Heart left ventricle (tissue), 16 donors: Measurements from ENCODE around the gene KISS1R. TPM values are rescaled to one million over a fixed set of nuclear protein-coding genes. Genes with fewer than 3 reads are reported as not detected.
A peak's percentile ranks its signal among the peaks of the same experiment; 100 is the strongest.

Experiments used
- ATAC-seq, 4 donors: fragments of 200-7000 bp; cut with Tn5 transposase; one replicate each; pipeline ENCODE4 v1.9.1; 2020 to 2022; ENCODE audit warnings: moderate library complexity in 4 of 4, mild to moderate bottlenecking in 3 of 4, moderate number of reproducible peaks in 1 of 4
- DNase-seq, 5 donors: peaks; one replicate each; pipeline ENCODE4 v3.0.0-alpha.2; 2020
- H3K27ac ChIP-seq, 12 donors: fragments of 200-600 bp; sonication (generic) in 4 of 12; one replicate each; pipeline versions ENCODE4 v1.5.0 to v1.8.0; 2016 to 2022; ENCODE audit warnings: mild to moderate bottlenecking in 2 of 12
- H3K27me3 ChIP-seq, 9 donors: fragments of 200-600 bp; sonication (generic) in 2 of 9; one replicate each; pipeline versions ENCODE4 v1.5.1 to v1.8.0; 2016 to 2022; ENCODE audit warnings: mild to moderate bottlenecking in 3 of 9
- H3K36me3 ChIP-seq, 9 donors: fragments of 200-600 bp; sonication (generic) in 2 of 9; one replicate each; pipeline versions ENCODE4 v1.5.0 to v1.8.0; 2018 to 2022; ENCODE audit warnings: mild to moderate bottlenecking in 2 of 9
- H3K4me1 ChIP-seq, 12 donors: fragments of 200-600 bp; sonication (generic) in 4 of 12; one replicate each; pipeline versions ENCODE4 v1.5.0 to v1.8.0; 2016 to 2022; ENCODE audit warnings: mild to moderate bottlenecking in 3 of 12
- H3K4me3 ChIP-seq, 12 donors: fragments of 200-600 bp; sonication (generic) in 4 of 12; one replicate each; pipeline versions ENCODE4 v1.5.0 to v1.8.0; 2017 to 2022; ENCODE audit warnings: mild to moderate bottlenecking in 9 of 12, moderate library complexity in 4 of 12
- H3K9me3 ChIP-seq, 12 donors: fragments of 200-600 bp; sonication (generic) in 4 of 12; one replicate each; pipeline versions ENCODE4 v1.5.0 to v1.8.0; 2016 to 2022; ENCODE audit warnings: mild to moderate bottlenecking in 1 of 12
- POLR2A ChIP-seq, 2 donors: fragments of 450-650 bp; IDR thresholded peaks; one replicate each; pipeline ENCODE4 v1.6.1; 2017; ENCODE audit warnings: antibody characterized with exemption in 2 of 2, mild to moderate bottlenecking in 2 of 2, moderate library complexity in 2 of 2
- WGBS, 4 donors: extraction: QIAGEN DNeasy Blood & Tissue Kit in 2 of 4; methylation state at CpG; one replicate each; pipeline versions ENCODE4 v1.1.5 to v1.1.7; 2013 to 2018; 5-methylcytosine and 5-hydroxymethylcytosine counted together
- intact Hi-C, 10 donors: fragments of 100-400 bp; cut with DNase I; formaldehyde crosslinking; loops; one replicate each; pipeline versions ENCODE4 v1.11.1 to v1.14.2; 2022
- polyA plus RNA-seq, 2 donors: library from polyadenylated mRNA; stranded (reverse); fragments of 200-250 nt; gene quantifications; one replicate each; pipeline ENCODE4 v1.2.3, GENCODE V29; 2013
- total RNA-seq, 9 donors: library from RNA; depleted of rRNA in 2 of 9; stranded (reverse); fragments of >200 nt in 2 of 9; fragmentation: NEBNext Ultra II Directional in 3 of 9; extraction: Animal tissue kit (Norgen Biotek cat#: 25700) in 3 of 9; gene quantifications; one replicate each; pipeline versions ENCODE4 v1.1.0 to v1.2.4, GENCODE V29; 2016 to 2023
- TF ChIP-seq, protein P1 (sequence below), 12 donors: fragments of 200-600 bp; sonication (generic) in 4 of 12; IDR thresholded peaks; one replicate each; pipeline versions ENCODE4 v1.5.0 to v1.8.0; 2018 to 2022; ENCODE audit warnings: antibody characterized with exemption in 12 of 12, mild to moderate bottlenecking in 5 of 12
- donor health status: ischemic (EF 13 %, LVEDD 7.1; RV severe dilation, severe dysfunction).
- donor health status: healthy with polysubstance abuse.
- donor health status: DM: no; HTN: yes; CAD: no.
- donor health status: DM: no; HTN: no; CAD: no.
- donor health status: ischemic (EF 25% LVEDD 6.9; RV normal size, moderate dysfunction).
- donor health status: ischemic (EF 25% LVEDD 5.7; RV mildly dilated, moderate dysfunction).
- donor health status: healthy.
- donor health status: DM: yes; HTN: yes; CAD: no.
- donor health status: ischemic (EF 35%, LVEDD 5.7; RV mildly dilated, moderate dysfunction).
- donor health status: nonischemic (EF 11% LVEDD 7.7; RV severe dilation, severe dysfunction).
- donor health status: DM: yes; HTN: yes; CAD: no.
- donor health status: PGD.
- donor health status: ischemic (EF 29% LVEDD 5.4; RV normal size, mild dysfunction).
- donor health status: nonischemic (EF 23%, LVEDD 6.1; RV moderate dilation, normal function).

The KISS1R gene
- total and polyA plus RNA-seq, 11 donors = not detected

DNA sequence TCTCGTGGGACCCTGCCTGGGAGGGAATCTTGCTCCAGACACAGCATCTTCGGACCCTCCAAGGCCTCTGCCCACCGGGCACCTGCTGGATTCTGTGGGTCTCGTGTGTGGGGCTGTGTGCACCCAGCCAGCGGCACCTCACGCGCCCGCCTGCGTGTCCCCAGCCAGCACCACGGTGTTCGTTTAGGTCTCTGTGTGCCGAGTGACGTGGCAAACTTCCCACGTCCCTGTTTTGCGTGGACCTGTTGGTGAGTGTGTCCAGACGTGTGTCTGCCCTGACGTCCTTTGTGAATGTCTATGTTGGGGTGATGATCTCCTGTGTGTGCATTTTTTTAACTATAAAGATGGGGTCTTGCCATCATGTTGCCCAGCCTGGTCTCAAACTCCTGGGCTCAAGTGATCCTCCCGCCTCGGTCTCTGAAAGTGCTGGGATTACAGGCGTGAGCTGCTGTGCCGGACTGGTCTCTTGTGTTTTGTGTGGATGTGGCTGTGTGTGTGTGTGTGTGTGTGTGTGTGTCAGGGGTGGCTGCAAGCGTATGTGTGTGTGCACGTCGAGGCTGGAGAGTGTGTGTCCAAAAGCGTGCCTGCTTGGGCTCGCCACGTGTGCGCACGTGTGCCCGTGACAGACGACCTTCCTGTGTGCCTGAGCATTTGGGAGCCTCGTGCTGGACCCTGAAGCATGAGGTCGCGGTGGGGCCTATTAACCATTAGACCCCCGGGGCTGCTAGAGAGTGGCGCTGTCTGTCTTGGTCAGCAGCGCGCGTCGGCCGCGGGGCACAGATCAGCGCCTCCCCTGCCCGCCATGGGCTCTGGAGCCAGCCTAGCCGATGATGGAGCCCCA lies 24.4 kb downstream of the KISS1R start:
- TF ChIP-seq POLR2A (IDR thresholded peaks at IDR 0.05) = no peak
- TF ChIP-seq, protein P1, sequence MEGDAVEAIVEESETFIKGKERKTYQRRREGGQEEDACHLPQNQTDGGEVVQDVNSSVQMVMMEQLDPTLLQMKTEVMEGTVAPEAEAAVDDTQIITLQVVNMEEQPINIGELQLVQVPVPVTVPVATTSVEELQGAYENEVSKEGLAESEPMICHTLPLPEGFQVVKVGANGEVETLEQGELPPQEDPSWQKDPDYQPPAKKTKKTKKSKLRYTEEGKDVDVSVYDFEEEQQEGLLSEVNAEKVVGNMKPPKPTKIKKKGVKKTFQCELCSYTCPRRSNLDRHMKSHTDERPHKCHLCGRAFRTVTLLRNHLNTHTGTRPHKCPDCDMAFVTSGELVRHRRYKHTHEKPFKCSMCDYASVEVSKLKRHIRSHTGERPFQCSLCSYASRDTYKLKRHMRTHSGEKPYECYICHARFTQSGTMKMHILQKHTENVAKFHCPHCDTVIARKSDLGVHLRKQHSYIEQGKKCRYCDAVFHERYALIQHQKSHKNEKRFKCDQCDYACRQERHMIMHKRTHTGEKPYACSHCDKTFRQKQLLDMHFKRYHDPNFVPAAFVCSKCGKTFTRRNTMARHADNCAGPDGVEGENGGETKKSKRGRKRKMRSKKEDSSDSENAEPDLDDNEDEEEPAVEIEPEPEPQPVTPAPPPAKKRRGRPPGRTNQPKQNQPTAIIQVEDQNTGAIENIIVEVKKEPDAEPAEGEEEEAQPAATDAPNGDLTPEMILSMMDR (IDR thresholded peaks at IDR 0.05) = no peak
- peaks cover 0 to 4% (median 0%) of the 10 kb centered on the region in 12 donors for H3K9me3 ChIP-seq
- peak overlapping the region in 8 of 12 donors; percentile 67 to 89 (median 84) for H3K27ac ChIP-seq
- ATAC-seq (no peak), DNase-seq (no peak)
- H3K36me3 ChIP-seq = peaks cover 0 to 10% (median 0%) of the 10 kb centered on the region in 9 donors
- 77 to 84% (median 79%) methylated on average over 31 to 45 of the region's 45 CpGs for WGBS, 4 donors
- intact Hi-C loops = no loop called here
- H3K4me1 ChIP-seq = peaks cover 0 to 22% (median 4%) of the 10 kb centered on the region in 12 donors
- no peaks in the 10 kb centered on the region for H3K27me3 ChIP-seq
- H3K4me3 ChIP-seq = peak overlapping the region in 11 of 12 donors; percentile 22 to 55 (median 42)

DNA sequence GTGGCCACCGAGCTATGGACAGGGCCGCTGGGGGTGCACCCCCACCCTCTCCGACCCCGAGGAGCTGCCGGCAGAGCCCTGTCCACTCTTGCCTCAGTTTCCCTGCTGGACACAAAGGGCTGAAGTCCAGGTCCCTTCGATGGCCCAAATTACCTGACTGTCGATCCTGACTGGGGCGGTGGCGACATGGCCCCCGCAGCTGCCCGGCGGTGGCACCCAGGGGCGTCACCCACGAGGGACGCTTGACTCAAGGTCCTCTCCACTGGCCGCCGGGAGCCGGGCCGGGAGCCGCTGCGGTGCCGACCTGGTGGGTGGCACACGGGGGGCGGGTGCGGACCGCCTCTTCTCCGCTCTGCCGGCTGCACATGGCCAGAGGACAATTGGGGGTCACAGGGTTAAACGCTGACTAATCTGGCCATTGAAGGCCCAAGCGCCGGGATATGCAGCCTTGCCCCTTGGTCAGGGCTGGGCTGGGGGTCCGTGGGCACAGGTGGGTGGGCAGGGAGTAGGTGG lies 25.1 kb downstream of the KISS1R start:
- TF ChIP-seq, protein P1 (IDR thresholded peaks at IDR 0.05) = no peak
- TF ChIP-seq POLR2A (IDR thresholded peaks at IDR 0.05) = no peak
- intact Hi-C loops = no loop called here
- DNase-seq (no peak), ATAC-seq (no peak)
- Histone ChIP-seq H3K4me1 (peaks cover 0 to 25% (median 4%) of the 10 kb centered on the region in 12 donors), H3K27ac (no peak overlapping the region), H3K4me3 (no peak overlapping the region), H3K27me3 (no peaks in the 10 kb centered on the region), H3K9me3 (peaks cover 0 to 4% (median 0%) of the 10 kb centered on the region in 12 donors), H3K36me3 (peaks cover 0 to 10% (median 0%) of the 10 kb centered on the region in 9 donors)
- WGBS, 4 donors = 89 to 92% (median 91%) methylated on average over 2 to 32 of the region's 32 CpGs

DNA sequence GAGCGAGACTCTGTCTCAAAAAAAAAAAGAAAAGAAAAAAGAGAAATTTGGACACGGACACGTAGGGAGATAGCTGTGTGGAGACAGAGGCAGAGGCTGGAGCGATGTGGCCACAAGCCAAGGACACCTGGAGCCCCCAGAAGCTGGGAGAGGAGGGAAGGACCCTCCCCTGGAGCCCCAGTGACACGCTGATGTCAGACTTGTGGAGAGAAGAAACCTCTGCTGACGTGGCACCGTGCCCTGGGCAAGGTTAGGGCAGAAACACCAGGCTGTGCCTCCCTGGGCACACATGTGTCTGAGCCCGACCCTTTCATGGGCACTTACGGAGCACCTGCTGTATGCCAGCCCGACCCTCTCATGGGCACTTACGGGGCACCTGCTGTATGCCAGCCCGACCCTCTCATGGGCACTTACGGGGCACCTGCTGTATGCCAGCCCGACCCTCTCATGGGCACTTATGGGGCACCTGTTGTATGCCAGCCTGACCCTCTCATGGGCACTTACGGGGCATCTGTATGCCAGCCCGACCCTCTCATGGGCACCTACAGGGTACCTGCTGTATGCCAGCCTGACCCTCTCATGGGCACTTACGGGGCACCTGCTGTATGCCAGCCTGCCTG lies 26.5 kb downstream of the KISS1R start:
- no peak for DNase-seq
- peaks cover 0 to 10% (median 0%) of the 10 kb centered on the region in 9 donors for H3K36me3 ChIP-seq
- H3K4me1 ChIP-seq = peaks cover 0 to 37% (median 4%) of the 10 kb centered on the region in 12 donors
- H3K9me3 ChIP-seq = peaks cover 0 to 4% (median 0%) of the 10 kb centered on the region in 12 donors
- TF ChIP-seq, protein P1 (IDR thresholded peaks at IDR 0.05) = no peak
- no peak for TF ChIP-seq POLR2A (IDR thresholded peaks at IDR 0.05)
- ATAC-seq = no peak
- no peaks in the 10 kb centered on the region for H3K27me3 ChIP-seq
- no peak overlapping the region for H3K4me3 ChIP-seq
- 95 to 98% (median 97%) methylated on average over 10 to 17 of the region's 17 CpGs for WGBS, 4 donors
- no peak overlapping the region for H3K27ac ChIP-seq
- intact Hi-C loops = no loop called here

DNA sequence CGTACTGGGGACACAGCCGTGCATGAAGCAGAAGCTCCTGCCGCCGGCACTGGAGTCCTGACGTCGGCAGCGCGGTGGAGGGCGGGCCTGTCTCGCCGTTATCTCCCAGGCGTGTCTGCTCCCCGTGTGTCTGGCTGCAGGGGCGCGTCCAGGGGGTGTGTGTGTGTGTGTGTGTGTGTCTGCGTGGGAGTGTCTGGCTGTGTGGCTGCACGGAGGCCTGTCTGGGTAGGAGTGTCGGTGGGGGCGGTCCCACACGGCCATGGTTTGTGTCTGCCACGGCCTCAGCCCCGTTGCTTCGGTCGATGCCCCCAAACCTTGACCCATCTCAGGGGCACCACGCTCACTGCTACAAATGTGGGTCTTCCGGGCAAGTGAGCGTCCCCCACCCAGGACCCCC lies 27.0 kb downstream of the KISS1R start:
- H3K4me1 ChIP-seq = peaks cover 0 to 37% (median 4%) of the 10 kb centered on the region in 12 donors
- no peak for TF ChIP-seq POLR2A (IDR thresholded peaks at IDR 0.05)
- TF ChIP-seq, protein P1 (IDR thresholded peaks at IDR 0.05) = no peak
- WGBS, 4 donors = 54 to 74% (median 66%) methylated on average over 24 to 27 of the region's 27 CpGs
- DNase-seq (peak in 1 of 5 donors; percentile 46), ATAC-seq (no peak)
- no peaks in the 10 kb centered on the region for H3K27me3 ChIP-seq
- H3K36me3 ChIP-seq = peaks cover 0 to 10% (median 0%) of the 10 kb centered on the region in 9 donors
- H3K4me3 ChIP-seq = no peak overlapping the region
- H3K9me3 ChIP-seq = peaks cover 0 to 4% (median 0%) of the 10 kb centered on the region in 12 donors
- no peak overlapping the region for H3K27ac ChIP-seq
- intact Hi-C loops = no loop called here
